Measurements from ENCODE around the gene DHX38. TPM values are rescaled to one million over a fixed set of nuclear protein-coding genes. Genes with fewer than 3 reads are reported as not detected.
A peak's percentile ranks its signal among the peaks of the same experiment; 100 is the strongest.

Gene DHX38
- total and polyA plus RNA-seq, 2 donors (not counting 3 experiments of a cell fraction or from before 2014, with no cell fraction given) = 47.3 to 78.6 TPM

DNA sequence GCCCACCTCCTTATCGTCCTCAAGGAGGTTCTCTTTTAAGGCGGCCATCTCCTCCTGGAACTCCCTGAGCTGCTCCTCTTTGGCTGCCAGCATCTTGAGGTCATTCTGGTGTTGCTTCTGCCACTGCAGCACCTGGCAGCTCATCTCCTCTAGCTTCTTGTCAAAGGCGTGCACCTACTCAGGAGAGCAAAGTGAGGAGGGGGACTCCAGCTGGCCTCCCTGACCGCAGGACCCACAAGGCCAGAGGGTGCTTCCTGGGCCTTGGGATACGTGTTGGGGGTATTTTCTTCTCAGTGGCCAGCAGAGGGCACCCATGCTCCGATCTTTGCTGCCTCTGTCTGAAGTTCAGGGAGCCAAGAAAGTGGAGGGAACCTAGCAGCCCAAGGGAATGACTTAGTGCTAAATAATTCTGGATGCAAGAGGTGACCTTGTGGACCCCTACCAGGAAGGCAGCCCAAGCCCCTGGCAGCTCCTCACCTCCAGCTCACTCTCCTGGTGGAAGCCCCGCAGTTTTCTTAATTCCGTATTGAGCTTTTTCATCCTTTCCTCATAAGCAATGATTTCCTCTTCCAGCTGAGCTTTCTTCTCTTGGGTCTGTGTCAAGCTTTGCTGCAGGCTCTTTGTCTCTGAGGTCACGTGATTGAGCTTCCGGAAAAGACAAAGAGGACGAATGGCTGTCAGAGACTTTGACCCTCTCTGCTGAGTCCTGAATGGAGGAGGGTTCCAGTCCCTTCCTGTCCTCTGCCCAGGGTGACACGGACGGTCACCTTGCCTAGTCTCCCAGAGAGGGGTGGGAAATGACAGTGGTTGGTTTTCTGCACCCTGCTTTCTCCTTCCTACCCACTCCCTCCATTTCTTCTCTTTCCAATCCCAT is 31.4 kb downstream of the DHX38 start:
- POLR2A ChIA-PET = no interaction called here
- Histone ChIP-seq H3K4me3 (replicated peaks in 1 of 3; ENCODE audit: insufficient read depth in 1 of 3, low read depth in 1 of 3, low read length in 3 of 3) (no peak overlapping the region), H3K4me2 (ENCODE audit: insufficient read depth, low read length) (no peak overlapping the region), H4K20me1 (replicated peaks; ENCODE audit: control insufficient read depth, extremely low read depth, insufficient read depth, low read length) (no peaks in the 10 kb centered on the region), H3K9me1 (replicated peaks; ENCODE audit: control insufficient read depth, extremely low read depth, insufficient read depth, low read length) (no peaks in the 10 kb centered on the region), H3K27me3 (ENCODE audit: control insufficient read depth in 2 of 2, insufficient read depth in 2 of 2, low read length in 2 of 2) (no peaks in the 10 kb centered on the region), H3K9me3 (replicated peaks; ENCODE audit: control insufficient read depth, insufficient read depth, low read length) (no peaks in the 10 kb centered on the region), H3K27ac (ENCODE audit: insufficient read depth, low read depth, low read length) (no peak overlapping the region), H3K79me2 (ENCODE audit: control insufficient read depth, insufficient read depth, low read length) (no peaks in the 10 kb centered on the region), H3K4me1 (ENCODE audit: control insufficient read depth, extremely low read depth, insufficient read depth, low read length) (peaks cover 3% of the 10 kb centered on the region), H3K9ac (replicated peaks; ENCODE audit: extremely low read depth, insufficient read depth, low read length) (no peak overlapping the region), H2AFZ (ENCODE audit: low read depth, low read length) (peak overlapping the region; percentile 2), H3K36me3 (ENCODE audit: control insufficient read depth in 2 of 2, extremely low read depth in 1 of 2, insufficient read depth in 2 of 2, low read length in 2 of 2) (no peaks in the 10 kb centered on the region)
- FAIRE-seq (peak; percentile 94), DNase-seq (ENCODE audit: low read depth, low spot score) (peak; percentile 67)
- no TSS peak for BruUV-seq (replicated peaks)
- dilution Hi-C loops (cut with MboI; ENCODE audit: extremely low pct_ligation_motif_present, low sequenced_read_pairs) = loop anchor here (25.0 kb wide), 1 partner anchor 337 kb away; no protein-coding TSS in a partner anchor
- TF ChIP-seq POLR2AphosphoS5 (IDR thresholded peaks at IDR 0.05; ENCODE audit: insufficient read depth, low read depth, low read length) (no peak), CTCF (IDR thresholded peaks at IDR 0.05; ENCODE audit: extremely low read depth in 1 of 2, insufficient read depth in 1 of 2, low read depth in 1 of 2, low read length in 2 of 2) (peak; percentile 76 to 82), FOS (IDR thresholded peaks at IDR 0.05; ENCODE audit: borderline replicate concordance, insufficient read depth, low read length) (no peak), MYC (IDR thresholded peaks at IDR 0.05; ENCODE audit: low read depth, low read length) (no peak), GATA2 (IDR thresholded peaks at IDR 0.05; ENCODE audit: insufficient read depth, insufficient read length, low read depth, low read length) (no peak)
- TF ChIP-seq, protein P1, sequence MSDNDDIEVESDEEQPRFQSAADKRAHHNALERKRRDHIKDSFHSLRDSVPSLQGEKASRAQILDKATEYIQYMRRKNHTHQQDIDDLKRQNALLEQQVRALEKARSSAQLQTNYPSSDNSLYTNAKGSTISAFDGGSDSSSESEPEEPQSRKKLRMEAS (IDR thresholded peaks at IDR 0.05; ENCODE audit: insufficient read depth, insufficient read length) = no peak
- CTCF ChIA-PET = interaction anchor here (0.6 to 3.1 kb wide), 28 partner anchors 9 to 1982 kb away, joined by 3 to 49 read pairs (median 4); partner anchors contain the start of genes DHX38 and TXNL4B
- intact Hi-C loops (cut with micrococcal nuclease) = loop anchor here (1.0 to 10.0 kb wide), 6 partner anchors 78 to 1910 kb away; no protein-coding TSS in a partner anchor
